AG04450 (cell line): ENCODE measurements around the gene CCT2. TPM values are rescaled to one million over a fixed set of nuclear protein-coding genes. Genes with fewer than 3 reads are reported as not detected.

ENCODE experiments used
- CTCF ChIA-PET: fragments of 300-600, 350-600 bp; formaldehyde crosslinking; extraction: SDS; loops from one replicate; lab custom pipeline; 2022; ENCODE audit warnings: antibody characterized with exemption, inconsistent platforms; lab: Charles Lee
- POLR2A ChIA-PET: fragments of 350-600 bp; formaldehyde crosslinking; extraction: SDS; loops from one replicate; lab custom pipeline; 2021; ENCODE audit warnings: antibody characterized with exemption, inconsistent platforms; lab: Yijun Ruan, JAX
- DNase-seq: peaks from one replicate; pipeline ENCODE4 v3.0.0-alpha.2; 2011; ENCODE audit warnings: low read depth, low spot score
- H3K27ac ChIP-seq: one replicate; pipeline ENCODE4 v1.5.1; 2012; ENCODE audit warnings: low read depth, low read length, control low read depth
- H3K27me3 ChIP-seq: one replicate; pipeline ENCODE4 v1.6.0; 2012; ENCODE audit warnings: low read length; ENCODE audit not compliant: control insufficient read depth, insufficient read depth
- H3K4me3 ChIP-seq: 2 replicates; pipeline ENCODE4 v1.5.1; 2011; ENCODE audit warnings: mild to moderate bottlenecking, low read depth, low read length, control low read depth
- H3K9me3 ChIP-seq: 2 replicates; pipeline ENCODE4 v1.5.1; 2012; ENCODE audit warnings: low read length; ENCODE audit not compliant: control insufficient read depth, insufficient read depth
- CTCF ChIP-seq: IDR thresholded peaks from 2 replicates; pipeline ENCODE4 v1.5.1; 2011; ENCODE audit warnings: low read depth, low read length, control low read depth, inconsistent platforms
- polyA plus RNA-seq: library from polyadenylated mRNA; depleted of rRNA; stranded (reverse); fragments of >200 nt; gene quantifications from 2 replicates; pipeline ENCODE4 v1.2.3, GENCODE V29; 2011

CCT2 gene
- polyA plus RNA-seq, 1 experiment, result 284 TPM

- CTCF ChIA-PET, result interaction anchor here (0.7 to 1.1 kb wide), 2 partner anchors 16 to 32 kb away, joined by 4 to 5 read pairs; no protein-coding TSS in a partner anchor
- DNase-seq, result no peak
- no peak for TF ChIP-seq CTCF
- Histone ChIP-seq H3K27me3 (peaks cover 6% of the 10 kb centered on the region), H3K4me3 (no peak overlapping the region), H3K27ac (no peak overlapping the region), H3K9me3 (no peaks in the 10 kb centered on the region; the same call in 1 of the 2 replicates)
- POLR2A ChIA-PET, result no interaction called here
These were observed 22.9 kb downstream of the CCT2 start for GRCh38 chr12:69608114-69608513.

GRCh38 chr12:69610126-69610525, 24.9 kb downstream of the CCT2 start:
- TF ChIP-seq CTCF, result no peak
- H3K9me3 ChIP-seq, result no peaks in the 10 kb centered on the region; the same call in 1 of the 2 replicates
- POLR2A ChIA-PET, result no interaction called here
- no peak overlapping the region for H3K27ac ChIP-seq
- H3K27me3 ChIP-seq, result peaks cover 6% of the 10 kb centered on the region
- CTCF ChIA-PET, result interaction anchor here (1.3 kb wide), 1 partner anchor 29 kb away, joined by 3 read pairs; no protein-coding TSS in a partner anchor
- no peak for DNase-seq
- H3K4me3 ChIP-seq, result no peak overlapping the region

GRCh38 chr12:69610729-69611128, 25.5 kb downstream of the CCT2 start, which contains the start of gene LRRC10:
Gene LRRC10, minus strand, starts transcription at chr12:69610907. Its CDS starts 69 bp downstream, at chr12:69610838.
- no peaks in the 10 kb centered on the region; the same call in 1 of the 2 replicates for H3K9me3 ChIP-seq
- no peak within 1 kb of the TSS for H3K27ac ChIP-seq
- peaks cover 6% of the 10 kb centered on the region for H3K27me3 ChIP-seq
- no peak for DNase-seq
- no peak for TF ChIP-seq CTCF
- CTCF ChIA-PET, result interaction anchor here (0.5 kb wide), 1 partner anchor 29 kb away, joined by 3 read pairs; no protein-coding TSS in a partner anchor
- POLR2A ChIA-PET, result no interaction called here
- no peak within 1 kb of the TSS for H3K4me3 ChIP-seq

DNA sequence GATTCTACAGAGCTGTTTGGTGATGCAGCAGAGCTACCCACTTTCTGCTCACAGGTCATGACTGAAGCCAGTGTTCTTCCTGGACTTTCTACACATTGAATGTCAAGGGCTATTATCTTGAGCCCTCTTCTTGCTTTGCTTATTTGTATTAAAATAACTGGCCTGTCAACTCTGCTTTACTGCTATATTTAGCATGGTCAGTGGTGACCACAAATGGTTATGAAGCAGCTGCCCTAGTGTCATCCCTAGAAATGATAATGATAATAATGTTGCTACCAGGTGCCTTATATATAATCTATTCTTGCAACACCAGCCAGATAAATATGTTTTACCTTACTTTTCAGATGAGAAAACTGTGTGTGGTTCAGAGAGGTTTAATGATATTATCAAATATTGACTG, 28.1 kb downstream of the CCT2 start:
- Histone ChIP-seq H3K27ac (no peak overlapping the region), H3K27me3 (peaks cover 9% of the 10 kb centered on the region), H3K4me3 (no peak overlapping the region), H3K9me3 (no peaks in the 10 kb centered on the region; the same call in 1 of the 2 replicates)
- ChIA-PET CTCF (no interaction called here), POLR2A (no interaction called here)
- no peak for TF ChIP-seq CTCF
- DNase-seq, result no peak

DNA sequence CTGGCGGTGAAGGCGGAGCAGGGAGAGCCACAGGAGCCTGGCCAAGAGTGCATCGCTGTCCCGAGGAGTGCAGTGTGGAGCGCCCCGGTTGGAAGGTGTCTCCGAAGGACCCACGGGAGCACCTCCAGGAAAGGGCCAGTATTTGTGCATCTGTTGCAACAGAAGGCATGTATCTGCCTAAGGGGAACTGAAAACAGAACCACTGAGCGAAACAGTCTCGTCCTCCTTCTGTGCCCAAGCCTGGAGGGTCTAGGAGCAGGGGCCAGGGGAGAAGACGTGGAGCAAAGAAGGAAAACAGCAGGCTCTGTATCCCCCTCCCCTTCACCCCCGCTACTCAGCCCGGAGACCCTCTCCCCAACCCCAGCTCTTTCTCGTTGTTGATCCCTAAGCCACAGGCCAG, 30.8 kb downstream of the CCT2 start:
- no peak for TF ChIP-seq CTCF
- H3K27ac ChIP-seq, result no peak overlapping the region
- ChIA-PET POLR2A (no interaction called here), CTCF (interaction anchor here (7.0 kb wide), 1 partner anchor 23 kb away, joined by 48 read pairs; no protein-coding TSS in a partner anchor)
- no peak overlapping the region for H3K4me3 ChIP-seq
- DNase-seq, result no peak
- peaks cover 5% of the 10 kb centered on the region for H3K27me3 ChIP-seq
- no peaks in the 10 kb centered on the region; the same call in 1 of the 2 replicates for H3K9me3 ChIP-seq
